NCI-H2196 (cell line): ENCODE data around the gene ZNF697.
"Not testable (repeated sequence)": the region's sequence is repeated elsewhere in the genome, so short reads cannot be mapped to it uniquely, and the experiment has no call there.

Experiments used
- DNase-seq: peaks from one replicate; lab custom pipeline; 2025; ENCODE audit not compliant: unreplicated experiment; lab: John Stamatoyannopoulos, UW

Gene ZNF697

DNA sequence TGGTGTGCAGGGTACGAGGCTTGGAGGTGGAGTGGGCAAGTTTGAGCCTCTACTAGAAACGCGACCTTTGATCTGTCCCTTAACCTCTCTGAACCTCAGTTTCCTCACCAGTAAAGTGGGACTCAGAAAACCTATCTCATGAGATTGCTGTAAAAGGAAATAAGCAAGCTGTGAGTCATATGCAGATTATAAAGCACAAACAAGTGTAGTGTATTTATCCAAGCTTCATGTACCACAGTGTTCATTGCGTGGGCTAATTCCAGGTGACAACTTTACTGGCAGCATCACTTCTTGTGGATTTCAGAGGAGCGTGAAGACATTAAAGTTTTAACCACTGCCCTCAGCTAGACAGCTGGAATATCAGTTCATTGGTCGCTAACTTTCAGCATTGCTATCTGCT, 44.4 kb downstream of the ZNF697 start:
- no peak for DNase-seq

DNA sequence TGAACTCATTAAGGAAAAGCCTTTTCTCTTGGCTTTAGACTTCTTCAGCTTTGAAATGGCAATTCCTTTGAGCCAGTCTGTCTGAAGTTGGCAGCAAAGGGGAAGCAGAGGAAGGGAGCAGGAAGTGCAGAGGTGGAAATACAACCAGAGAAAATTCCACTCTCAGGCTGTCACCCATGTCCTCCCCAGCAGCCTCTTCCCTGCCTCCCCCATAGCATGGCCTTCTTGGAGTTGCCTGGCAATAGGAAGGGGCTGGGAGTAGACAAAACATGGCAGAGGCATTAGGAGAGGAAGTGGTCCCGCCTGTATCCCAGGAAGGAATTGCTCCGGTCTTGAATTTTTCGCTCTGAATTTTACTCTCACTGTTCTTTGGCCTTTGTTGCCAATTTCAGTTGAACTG, 44.8 kb downstream of the ZNF697 start:
- DNase-seq: not testable (repeated sequence)

DNA sequence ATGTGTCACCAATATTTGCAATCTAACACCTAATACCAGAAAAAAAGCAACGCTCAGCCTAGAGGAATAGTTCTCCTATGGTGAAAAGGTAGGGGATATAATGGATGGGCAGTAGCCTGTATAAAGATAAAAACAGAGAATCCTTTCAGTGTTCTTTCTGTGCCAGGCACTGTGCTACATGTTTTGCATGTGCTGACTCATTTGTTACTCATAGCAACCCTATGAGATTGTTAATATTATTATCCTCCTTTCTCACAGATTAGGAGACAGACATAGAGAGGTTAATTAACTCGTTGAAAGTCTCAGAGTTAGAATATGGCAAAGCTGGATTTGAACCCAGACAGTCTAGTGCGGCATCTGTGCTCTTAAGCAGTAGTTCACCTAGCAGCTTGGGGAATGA, 45.3 kb downstream of the ZNF697 start:
- DNase-seq: not testable (repeated sequence)

DNA sequence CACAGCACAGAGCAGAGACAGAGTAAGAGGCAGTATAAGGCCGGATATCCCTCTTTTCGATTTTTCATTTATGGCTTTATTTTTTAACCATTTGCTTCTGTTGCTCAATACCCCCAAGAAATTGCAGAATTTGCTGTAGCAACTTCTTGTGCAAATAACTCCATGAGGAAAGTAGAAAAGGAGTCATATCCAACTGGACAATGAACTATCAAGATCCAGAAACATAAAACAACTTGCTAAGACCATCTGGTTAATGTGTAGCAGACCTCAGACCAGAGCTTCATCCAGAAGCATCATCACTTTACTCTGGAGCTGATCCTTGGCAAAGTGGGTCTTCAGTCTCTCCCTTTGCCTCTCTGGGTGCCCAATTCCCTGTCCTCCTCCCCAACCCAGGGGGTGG, 45.9 kb downstream of the ZNF697 start:
- no peak for DNase-seq

DNA sequence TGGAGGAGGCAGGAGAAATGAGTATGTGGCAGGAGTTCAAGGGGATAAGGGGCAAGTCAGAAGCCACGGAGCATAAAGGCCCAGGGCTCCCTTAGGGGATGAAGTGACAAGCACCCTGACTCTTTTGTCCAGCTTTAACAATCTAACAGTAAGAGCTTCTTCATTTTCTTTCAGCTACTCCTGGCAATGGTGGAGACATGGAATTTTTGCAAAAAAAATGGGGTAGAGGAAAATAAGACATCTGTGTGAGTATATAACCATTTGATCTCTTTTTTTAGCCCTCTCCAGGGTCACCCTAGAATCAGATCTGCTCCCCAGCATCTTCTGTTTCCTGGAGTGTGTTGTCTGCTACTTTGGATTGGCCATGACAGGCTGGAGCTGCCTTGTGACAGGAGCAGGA, 47.1 kb downstream of the ZNF697 start:
- DNase-seq: no peak

DNA sequence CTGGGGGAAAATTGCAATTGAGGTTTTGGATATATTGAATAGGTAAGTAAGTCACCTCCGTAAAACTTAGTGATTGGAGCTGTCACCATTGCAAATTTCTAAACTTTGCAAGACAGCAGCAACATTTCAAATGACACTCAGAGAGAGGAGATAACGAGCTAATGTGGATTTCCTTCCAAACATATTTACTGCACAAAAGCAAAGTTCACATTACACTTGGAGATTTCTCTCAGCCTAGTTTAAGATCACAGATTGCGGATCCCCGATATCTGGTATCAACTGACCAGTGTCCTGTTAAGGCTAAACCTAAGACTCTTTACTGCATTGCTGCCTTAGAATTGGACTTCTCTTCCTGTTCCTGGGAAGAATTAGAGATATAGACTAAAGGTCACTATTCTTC, 47.5 kb downstream of the ZNF697 start:
- no peak for DNase-seq

DNA sequence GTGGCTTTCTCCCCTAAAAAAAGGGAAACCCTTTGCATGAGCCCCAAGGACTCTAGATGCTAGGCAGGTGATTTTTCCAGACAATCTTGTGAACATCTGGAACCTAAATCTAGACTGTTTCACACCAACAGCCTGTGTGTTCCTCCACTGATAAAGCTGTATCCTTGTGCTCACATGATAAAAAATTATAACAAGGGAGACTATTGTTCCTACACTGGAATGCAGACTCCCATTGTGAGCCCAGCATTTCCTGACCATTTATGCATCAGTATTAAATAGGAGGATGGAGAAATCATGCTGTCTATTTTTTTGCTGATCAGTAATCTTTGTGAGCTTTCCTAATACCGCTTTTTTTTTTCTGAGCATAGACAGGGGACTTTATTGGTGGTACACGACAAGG, 52.5 kb downstream of the ZNF697 start:
- DNase-seq: no peak

DNA sequence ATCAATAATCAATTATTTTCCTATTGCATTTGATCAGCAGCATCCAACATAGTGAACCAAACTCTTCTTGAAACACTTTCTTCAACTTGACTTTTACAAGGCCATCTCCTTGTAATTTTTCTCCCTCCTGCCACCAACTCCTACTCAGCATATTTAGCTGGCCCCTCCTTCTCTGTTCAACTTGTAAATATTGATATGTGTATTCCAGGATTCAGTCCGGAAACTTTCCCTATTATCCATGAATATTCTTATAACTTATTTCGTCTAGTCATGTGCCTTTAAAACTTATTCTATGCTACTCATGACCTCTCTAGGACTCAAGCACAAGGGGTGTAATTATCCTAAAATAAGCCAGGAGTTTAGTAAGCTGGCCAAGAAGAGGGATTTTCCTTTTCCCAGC, 52.9 kb downstream of the ZNF697 start:
- no peak for DNase-seq

DNA sequence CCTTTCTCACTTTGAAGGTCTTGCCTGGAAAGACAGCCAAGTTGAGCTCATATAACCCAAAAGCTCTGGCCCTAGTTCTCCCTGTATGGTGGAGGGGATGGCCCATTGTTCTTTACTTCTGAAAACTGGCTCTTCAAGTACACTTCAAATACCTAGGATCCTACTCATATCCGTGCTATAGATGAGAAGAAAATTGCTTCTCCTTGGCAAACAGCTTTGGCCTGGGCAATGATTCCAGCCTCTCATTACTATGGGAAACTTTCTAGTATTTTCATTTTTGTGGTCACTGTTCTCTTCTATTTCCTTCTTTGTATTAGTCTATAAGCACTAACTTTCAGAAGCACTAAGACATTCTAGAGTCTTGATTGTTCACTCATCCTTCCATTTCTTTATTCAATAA, 53.7 kb downstream of the ZNF697 start:
- no peak for DNase-seq

DNA sequence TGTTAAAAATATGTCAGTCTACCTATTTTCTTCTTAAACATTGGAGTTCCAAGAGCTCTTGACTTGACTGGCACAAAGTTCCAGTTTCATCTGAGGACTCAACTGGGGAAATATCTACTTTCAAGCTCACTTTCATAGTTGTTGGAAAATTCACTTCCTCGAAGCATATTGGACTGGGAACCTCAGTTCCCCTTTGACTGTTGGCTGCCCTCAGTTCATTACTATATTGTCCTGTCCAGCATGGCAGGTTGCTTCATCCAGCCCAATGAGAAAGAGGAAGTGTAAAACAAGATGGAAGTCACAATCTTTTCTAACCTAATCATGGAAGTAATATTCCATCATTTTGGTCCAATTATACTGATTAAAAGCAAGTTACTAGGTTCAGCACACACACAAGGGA, 54.3 kb downstream of the ZNF697 start:
- DNase-seq: no peak

DNA sequence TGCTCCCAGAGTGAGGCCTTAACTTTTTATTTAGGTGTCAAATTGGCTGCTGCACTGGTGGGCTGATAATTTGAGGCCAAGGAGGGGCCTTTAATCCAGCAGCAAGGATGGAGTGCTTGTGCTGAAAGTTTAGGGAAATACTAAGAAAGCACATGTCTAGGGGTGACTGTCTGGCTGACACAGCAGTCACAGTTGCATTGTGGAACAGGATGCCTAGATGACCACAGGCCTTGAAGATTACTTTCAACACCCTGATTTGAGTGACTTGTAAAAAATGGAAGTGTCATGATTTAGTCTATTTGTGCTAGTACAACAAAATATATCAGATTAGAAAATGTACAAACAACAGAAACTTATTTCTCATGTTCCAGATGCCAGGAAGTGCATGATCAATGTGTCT, 57.7 kb downstream of the ZNF697 start:
- DNase-seq: no peak

DNA sequence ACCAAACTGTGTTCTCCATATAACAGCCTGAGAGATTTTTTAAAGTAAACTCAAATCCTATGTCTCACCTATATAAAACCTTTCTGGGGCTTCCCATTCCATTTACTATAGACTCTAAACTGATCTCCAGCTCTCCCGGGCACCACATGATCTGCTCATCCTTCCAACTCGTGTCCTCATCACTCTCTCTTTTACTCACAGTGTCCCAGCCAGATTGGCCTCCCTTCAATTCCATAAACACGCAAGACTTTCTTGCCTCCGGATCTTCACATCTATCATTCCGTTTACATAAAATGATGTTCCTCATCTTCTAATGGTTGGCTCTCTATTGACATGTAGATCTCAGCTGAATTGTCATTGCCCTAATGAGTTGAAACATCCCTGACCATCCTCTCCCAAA, 59.4 kb downstream of the ZNF697 start:
- no peak for DNase-seq

DNA sequence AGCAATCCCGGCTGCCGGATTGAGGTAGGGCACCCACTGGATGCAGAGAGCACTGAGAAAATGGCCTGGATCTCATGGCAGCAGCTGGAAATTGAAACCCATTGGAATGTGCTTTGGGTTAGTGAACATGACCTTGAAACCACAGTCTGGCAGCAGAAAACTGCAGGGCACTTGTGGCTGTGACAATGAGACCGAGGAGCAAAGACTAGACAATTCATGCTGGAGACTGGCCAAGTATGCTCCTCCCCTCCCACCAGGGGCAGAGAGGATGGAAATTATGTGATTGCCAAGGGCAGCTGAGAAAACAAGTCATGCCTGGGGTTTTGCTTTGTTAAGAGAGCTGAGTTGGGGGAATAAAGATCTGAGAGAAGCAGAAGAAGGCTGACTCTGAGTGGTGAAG, 60.7 kb downstream of the ZNF697 start:
- no peak for DNase-seq

DNA sequence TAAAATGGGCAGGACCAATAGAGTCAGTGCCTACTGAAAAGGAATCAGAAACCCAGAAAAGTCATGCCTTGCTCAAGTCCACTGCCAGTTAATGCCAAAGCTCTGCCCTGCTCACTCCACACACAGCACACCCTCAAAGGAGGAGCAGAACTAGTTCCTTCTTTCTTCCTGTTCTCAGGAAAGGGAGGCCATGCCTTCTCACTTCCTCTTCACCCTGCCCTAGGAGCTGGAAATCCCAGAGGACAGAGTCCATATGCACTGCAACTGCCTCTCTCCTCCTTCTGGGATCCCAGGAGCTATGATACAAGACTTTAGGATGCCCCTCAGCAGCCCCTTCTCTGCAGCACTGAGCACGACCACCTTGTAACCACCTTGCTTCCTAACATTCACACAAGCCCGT, 62.3 kb downstream of the ZNF697 start:
- not testable (repeated sequence) for DNase-seq

DNA sequence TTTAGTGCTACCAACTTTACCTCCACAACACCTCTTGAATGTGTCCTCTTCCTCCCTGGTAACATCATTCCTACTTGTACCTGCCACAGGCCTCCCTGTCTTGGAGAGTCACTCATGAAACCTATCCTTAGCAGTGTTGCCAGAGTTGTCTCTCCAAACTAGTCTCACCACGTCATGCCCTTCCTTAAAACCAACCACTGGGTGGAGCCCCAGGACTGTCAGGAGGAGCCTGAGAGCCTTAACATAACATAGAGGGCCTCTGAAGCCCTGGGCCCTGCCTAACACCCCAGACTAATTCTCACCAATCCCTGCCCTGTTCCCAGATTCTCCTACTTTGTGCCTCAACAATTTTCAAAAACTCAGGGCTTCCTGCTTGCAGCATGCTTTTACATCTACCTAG, 65.3 kb downstream of the ZNF697 start:
- DNase-seq: peak; percentile 14

DNA sequence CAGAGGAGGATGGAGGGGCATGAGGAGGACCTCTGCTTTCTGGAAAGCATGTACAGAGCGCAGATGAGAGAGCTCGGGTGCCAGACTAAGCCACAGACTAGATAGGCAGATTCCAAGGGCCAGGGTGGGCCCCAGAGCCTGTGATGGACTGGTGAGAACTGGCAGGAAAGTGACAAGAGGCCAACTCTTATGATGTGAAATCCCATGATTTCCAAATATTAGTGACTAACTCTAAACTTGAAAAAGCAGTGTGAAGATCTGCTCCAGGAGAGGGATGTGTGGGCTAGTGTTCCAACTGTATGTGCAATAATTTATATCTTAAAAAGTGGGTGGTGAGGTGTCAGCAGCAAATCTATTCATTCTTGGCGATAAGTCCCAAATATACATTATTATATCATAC, 67.0 kb downstream of the ZNF697 start:
- DNase-seq: not testable (repeated sequence)

DNA sequence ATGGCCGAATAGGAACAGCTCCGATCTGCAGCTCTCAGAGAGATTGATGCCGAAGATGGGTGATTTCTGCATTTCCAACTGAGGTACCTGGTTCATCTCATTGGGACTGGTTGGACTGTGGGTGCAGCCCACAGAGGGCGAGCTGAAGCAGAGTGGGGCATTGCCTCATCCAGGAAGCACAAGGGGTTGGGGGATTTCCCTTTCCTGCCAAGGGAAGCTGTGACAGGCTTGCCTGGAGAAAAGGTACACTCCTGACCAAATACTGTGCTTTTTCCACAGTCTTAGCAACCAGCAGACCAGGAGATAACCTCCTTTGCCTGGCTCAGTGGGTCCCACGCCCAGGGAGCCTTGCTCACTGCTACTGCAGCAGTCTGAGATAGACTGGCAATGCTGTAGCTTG, 74.2 kb downstream of the ZNF697 start:
- DNase-seq: no peak

DNA sequence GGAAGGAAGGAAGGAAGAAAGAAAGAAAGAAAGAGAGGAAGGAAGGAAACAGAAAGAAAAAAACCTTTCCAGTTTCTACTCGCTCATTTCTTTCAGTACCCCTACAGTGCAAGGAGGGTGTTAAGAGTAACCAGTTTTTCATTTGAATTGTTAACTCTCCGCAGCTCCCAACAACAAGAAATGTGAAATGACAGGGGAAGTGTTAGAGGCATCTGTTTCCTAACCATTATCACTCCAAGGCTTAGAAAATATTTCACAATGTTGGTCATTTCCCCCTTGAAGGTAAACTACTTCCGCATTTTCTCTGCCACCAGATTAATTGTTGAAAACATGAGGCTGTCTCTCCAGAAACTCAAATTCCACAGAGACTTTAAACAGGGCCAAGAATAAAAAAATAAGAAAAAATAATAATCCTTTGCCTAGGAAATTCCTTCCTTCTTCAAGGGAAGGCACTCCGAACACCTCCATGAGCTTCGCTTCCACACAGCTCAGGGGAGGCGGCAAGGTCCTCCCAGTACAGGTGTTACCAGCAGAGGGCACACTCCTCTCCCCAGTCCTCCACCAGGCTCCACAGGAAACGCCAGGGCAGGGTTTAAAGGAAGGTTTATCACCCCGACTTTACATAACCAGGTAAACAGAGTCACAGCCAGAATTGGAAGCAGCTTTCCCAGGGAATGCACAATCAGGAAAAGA, 78.0 kb downstream of the ZNF697 start:
- DNase-seq: not testable (repeated sequence)
